Left ventricle myocardium inferior (tissue), 1 donor: Measurements from ENCODE around the gene CACUL1. TPM values are rescaled to one million over a fixed set of nuclear protein-coding genes. Genes with fewer than 3 reads are reported as not detected.

Experiments
- DNase-seq: peaks from one replicate; pipeline ENCODE4 v3.0.0-alpha.2; 2020
- H3K27ac ChIP-seq: fragments of 200-600 bp; replicated peaks from 2 replicates; pipeline ENCODE4 v1.8.0; 2021
- H3K27me3 ChIP-seq: fragments of 200-600 bp; 2 replicates; pipeline ENCODE4 v1.8.0; 2021; ENCODE audit warnings: low read depth
- H3K36me3 ChIP-seq: fragments of 200-600 bp; 2 replicates; pipeline ENCODE4 v1.8.0; 2021
- H3K4me1 ChIP-seq: fragments of 200-600 bp; 2 replicates; pipeline ENCODE4 v1.8.0; 2021
- H3K4me3 ChIP-seq: fragments of 200-600 bp; 2 replicates; pipeline ENCODE4 v1.8.0; 2021; ENCODE audit warnings: mild to moderate bottlenecking, moderate library complexity
- H3K9me3 ChIP-seq: fragments of 200-600 bp; replicated peaks from 2 replicates; pipeline ENCODE4 v1.8.0; 2021
- intact Hi-C: fragments of 100-400 bp; cut with micrococcal nuclease; formaldehyde crosslinking; loops from one replicate; pipeline ENCODE4 v1.11.0; 2022
- total RNA-seq: library from RNA; stranded (reverse); fragmentation: NEBNext Ultra II Directional; extraction: Animal tissue kit (Norgen Biotek cat#: 25700); gene quantifications from one replicate; pipeline ENCODE4 v1.2.1, GENCODE V29; 2021
- TF ChIP-seq, protein P1 (sequence below): fragments of 200-600 bp; IDR thresholded peaks from 2 replicates; pipeline ENCODE4 v1.8.0; 2021; ENCODE audit warnings: antibody characterized with exemption, mild to moderate bottlenecking, borderline replicate concordance
- donor health status: DM: no; HTN: yes; CAD: no; lungs with severe emphysema.

CACUL1 gene
- total RNA-seq, 1 donor from 2014 or later, result 27.4 TPM

- Histone ChIP-seq H3K27me3 (peaks cover 7% of the 10 kb centered on the region), H3K4me3 (no peak overlapping the region), H3K36me3 (no peaks in the 10 kb centered on the region), H3K4me1 (no peaks in the 10 kb centered on the region), H3K9me3 (peaks cover 4% of the 10 kb centered on the region), H3K27ac (no peak overlapping the region)
- intact Hi-C loops, result no loop called here
- DNase-seq, result no peak
- TF ChIP-seq, protein P1, sequence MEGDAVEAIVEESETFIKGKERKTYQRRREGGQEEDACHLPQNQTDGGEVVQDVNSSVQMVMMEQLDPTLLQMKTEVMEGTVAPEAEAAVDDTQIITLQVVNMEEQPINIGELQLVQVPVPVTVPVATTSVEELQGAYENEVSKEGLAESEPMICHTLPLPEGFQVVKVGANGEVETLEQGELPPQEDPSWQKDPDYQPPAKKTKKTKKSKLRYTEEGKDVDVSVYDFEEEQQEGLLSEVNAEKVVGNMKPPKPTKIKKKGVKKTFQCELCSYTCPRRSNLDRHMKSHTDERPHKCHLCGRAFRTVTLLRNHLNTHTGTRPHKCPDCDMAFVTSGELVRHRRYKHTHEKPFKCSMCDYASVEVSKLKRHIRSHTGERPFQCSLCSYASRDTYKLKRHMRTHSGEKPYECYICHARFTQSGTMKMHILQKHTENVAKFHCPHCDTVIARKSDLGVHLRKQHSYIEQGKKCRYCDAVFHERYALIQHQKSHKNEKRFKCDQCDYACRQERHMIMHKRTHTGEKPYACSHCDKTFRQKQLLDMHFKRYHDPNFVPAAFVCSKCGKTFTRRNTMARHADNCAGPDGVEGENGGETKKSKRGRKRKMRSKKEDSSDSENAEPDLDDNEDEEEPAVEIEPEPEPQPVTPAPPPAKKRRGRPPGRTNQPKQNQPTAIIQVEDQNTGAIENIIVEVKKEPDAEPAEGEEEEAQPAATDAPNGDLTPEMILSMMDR, result no peak
These were observed 20.7 kb upstream of the CACUL1 start for GRCh38 chr10:118775478-118775877.

DNA sequence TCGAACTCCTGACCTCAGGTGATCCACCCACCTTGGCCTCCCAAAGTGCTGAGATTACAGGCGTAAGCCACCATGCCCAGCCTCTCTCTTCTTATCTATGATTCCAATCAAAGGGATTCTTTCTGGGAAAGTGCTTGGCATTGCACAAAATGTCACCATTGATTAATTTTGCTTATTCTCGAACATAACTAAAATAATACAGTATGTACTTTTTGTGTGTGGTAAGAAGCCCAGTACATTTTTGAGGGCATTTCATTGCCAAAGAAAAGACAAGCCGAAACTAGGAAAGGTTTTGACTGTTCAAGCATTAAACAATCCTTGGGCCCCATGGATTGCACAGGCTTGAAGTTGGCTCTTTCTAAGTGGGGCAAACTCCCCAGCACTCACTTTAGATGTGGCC lies 18.3 kb upstream of the CACUL1 start:
- Histone ChIP-seq H3K27me3 (no peaks in the 10 kb centered on the region), H3K27ac (no peak overlapping the region), H3K4me1 (no peaks in the 10 kb centered on the region), H3K36me3 (no peaks in the 10 kb centered on the region), H3K4me3 (no peak overlapping the region), H3K9me3 (peaks cover 4% of the 10 kb centered on the region)
- TF ChIP-seq, protein P1, result no peak
- DNase-seq, result no peak
- intact Hi-C loops, result no loop called here

DNA sequence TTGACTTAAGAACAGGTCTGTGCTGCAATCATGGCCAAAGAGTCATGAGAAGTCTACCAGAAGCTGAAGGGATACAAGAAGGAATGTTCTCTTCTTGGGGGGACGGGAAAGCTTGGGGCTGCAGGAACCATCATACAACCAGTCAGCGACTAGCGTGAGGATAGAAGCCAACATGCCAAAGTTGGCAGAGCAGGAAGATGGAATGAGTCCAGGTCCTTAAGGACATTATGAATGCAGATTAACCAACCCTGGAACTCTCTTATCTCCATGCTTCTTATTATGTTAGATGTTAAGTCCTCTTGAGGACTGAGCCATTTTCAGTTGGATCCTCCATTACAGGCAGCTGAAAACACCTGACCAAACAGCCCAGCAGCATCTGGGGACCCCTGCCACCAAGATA lies 17.2 kb upstream of the CACUL1 start:
- Histone ChIP-seq H3K9me3 (peaks cover 2% of the 10 kb centered on the region), H3K27ac (no peak overlapping the region), H3K4me1 (no peaks in the 10 kb centered on the region), H3K4me3 (no peak overlapping the region), H3K27me3 (no peaks in the 10 kb centered on the region), H3K36me3 (no peaks in the 10 kb centered on the region)
- intact Hi-C loops, result no loop called here
- TF ChIP-seq, protein P1, result no peak
- no peak for DNase-seq

GRCh38 chr10:118769898-118770600 lies 15.3 kb upstream of the CACUL1 start:
- no peak for DNase-seq
- H3K27ac ChIP-seq, result no peak overlapping the region
- intact Hi-C loops, result no loop called here
- no peak overlapping the region for H3K4me3 ChIP-seq
- no peaks in the 10 kb centered on the region for H3K36me3 ChIP-seq
- no peaks in the 10 kb centered on the region for H3K27me3 ChIP-seq
- no peaks in the 10 kb centered on the region for H3K4me1 ChIP-seq
- H3K9me3 ChIP-seq, result no peaks in the 10 kb centered on the region
- TF ChIP-seq, protein P1, result no peak

- Histone ChIP-seq H3K36me3 (no peaks in the 10 kb centered on the region), H3K9me3 (no peaks in the 10 kb centered on the region), H3K4me1 (no peaks in the 10 kb centered on the region), H3K4me3 (no peak overlapping the region), H3K27me3 (no peaks in the 10 kb centered on the region), H3K27ac (no peak overlapping the region)
- intact Hi-C loops, result no loop called here
- TF ChIP-seq, protein P1, result no peak
- no peak for DNase-seq
These were observed 13.5 kb upstream of the CACUL1 start for GRCh38 chr10:118768041-118768919.
